Natural killer cell (primary cell): ENCODE data around the gene ECT2L. TPM values are rescaled to one million over a fixed set of nuclear protein-coding genes. Genes with fewer than 3 reads are reported as not detected.

ENCODE experiments used
- ATAC-seq, 3 donors: fragments of 150-1000 bp in 2 of 3; fragments of 200-7000 bp in 1 of 3; cut with Tn5 transposase; 1 replicate in 1 of 3; 2 replicates in 2 of 3; pipeline ENCODE4 v1.10.0; 2021; ENCODE audit warnings: mild to moderate bottlenecking in 2 of 3, moderate library complexity in 2 of 3
- DNase-seq, 2 donors: peaks; one replicate each; pipeline versions ENCODE4 v3.0.0 to v3.0.0-alpha.2; 2013 to 2021; ENCODE audit warnings: mixed read lengths in 1 of 2
- H3K27ac ChIP-seq: one replicate; pipeline ENCODE4 v1.5.1; 2013; ENCODE audit warnings: mild to moderate bottlenecking, low read length
- H3K27me3 ChIP-seq: one replicate; pipeline ENCODE4 v1.6.1; 2013; ENCODE audit warnings: low read length; ENCODE audit not compliant: control insufficient read depth, insufficient read depth
- H3K36me3 ChIP-seq: one replicate; pipeline ENCODE4 v1.6.1; 2013; ENCODE audit warnings: low read length; ENCODE audit not compliant: control insufficient read depth, insufficient read depth
- H3K4me1 ChIP-seq: one replicate; pipeline ENCODE4 v1.6.1; 2013; ENCODE audit warnings: low read length; ENCODE audit not compliant: control insufficient read depth, insufficient read depth
- H3K4me3 ChIP-seq: one replicate; pipeline ENCODE4 v1.5.1; 2013; ENCODE audit warnings: low read length
- H3K9me3 ChIP-seq: one replicate; pipeline ENCODE4 v1.6.1; 2013; ENCODE audit warnings: low read length; ENCODE audit not compliant: control insufficient read depth, insufficient read depth
- H3K27ac Mint-ChIP-seq, 2 donors: one replicate each; pipeline ENCODE4 v1.8.0; 2022; ENCODE audit warnings: mild to moderate bottlenecking in 2 of 2, mixed read lengths in 2 of 2, moderate library complexity in 1 of 2
- H3K27me3 Mint-ChIP-seq, 2 donors: one replicate each; pipeline ENCODE4 v1.8.0; 2022; ENCODE audit warnings: low read depth in 2 of 2, mixed read lengths in 2 of 2
- H3K36me3 Mint-ChIP-seq: one replicate; pipeline ENCODE4 v1.8.0; 2022; ENCODE audit warnings: mixed read lengths
- H3K4me1 Mint-ChIP-seq, 2 donors: one replicate each; pipeline ENCODE4 v1.8.0; 2022; ENCODE audit warnings: mixed read lengths in 2 of 2
- H3K4me3 Mint-ChIP-seq: one replicate; pipeline ENCODE4 v1.8.0; 2022; ENCODE audit warnings: mild to moderate bottlenecking, moderate library complexity, mixed read lengths
- H3K9me3 Mint-ChIP-seq, 2 donors: one replicate each; pipeline ENCODE4 v1.8.0; 2022; ENCODE audit warnings: mixed read lengths in 2 of 2
- WGBS: methylation state at CpG from one replicate; pipeline ENCODE4 v1.1.7; 2013; ENCODE audit warnings: missing lambda C conversion rate; ENCODE audit not compliant: insufficient coverage; 5-methylcytosine and 5-hydroxymethylcytosine counted together
- intact Hi-C: fragments of 100-400 bp; cut with micrococcal nuclease; formaldehyde crosslinking; loops from one replicate; pipeline ENCODE4 v1.14.2; 2022
- total RNA-seq, 4 donors: library from RNA; stranded (reverse); fragments of 120-200 nt in 1 of 4; gene quantifications; one replicate each; pipeline versions ENCODE4 v1.2.3 to v1.2.4, GENCODE V29; 2013 to 2022
- TF ChIP-seq, protein P1 (sequence below): fragments of 200-600 bp; IDR thresholded peaks from one replicate; pipeline ENCODE4 v1.8.0; 2022; ENCODE audit warnings: antibody characterized with exemption

The ECT2L gene
- total RNA-seq, 3 donors from 2014 or later (not counting 1 experiment from before 2014, with no cell fraction given) = 0.12 TPM; not detected in 2

DNA sequence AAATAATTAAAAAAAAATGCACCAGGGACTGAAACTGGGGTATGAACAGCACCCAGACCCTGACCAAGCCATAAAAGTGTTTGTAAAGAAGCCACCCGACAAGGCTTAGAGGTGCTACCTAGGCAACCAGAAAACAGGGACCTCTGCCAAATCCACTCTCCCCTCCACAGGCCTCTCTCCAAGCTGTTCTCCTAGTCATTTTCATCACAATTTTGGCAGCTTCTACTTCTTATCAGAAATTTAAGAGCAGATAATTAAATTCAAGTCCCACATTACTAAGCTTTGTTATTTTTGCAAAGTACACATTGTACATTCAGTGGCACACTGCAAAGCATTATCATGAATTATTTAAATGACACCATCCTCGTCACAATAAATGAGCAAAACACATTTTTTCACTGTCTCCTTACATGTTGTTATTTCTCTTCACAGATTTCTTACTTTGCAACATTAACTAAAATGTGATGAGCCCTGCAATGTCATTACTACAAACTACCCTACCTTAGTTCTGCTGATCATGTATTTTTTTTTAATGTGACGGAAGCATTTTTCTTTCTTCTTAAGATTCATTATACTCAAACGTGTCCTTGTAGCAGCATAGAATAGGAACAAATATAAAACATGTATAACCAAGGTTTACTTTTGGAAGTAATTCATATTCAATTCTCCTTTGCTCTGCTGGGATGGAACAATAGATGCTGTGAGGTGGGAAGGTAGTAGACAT is 38.1 kb downstream of the ECT2L start:
- intact Hi-C loops = no loop called here
- no peaks in the 10 kb centered on the region for H3K4me1 ChIP-seq
- Mint-ChIP-seq H3K9me3 (no peaks in the 10 kb centered on the region), H3K27me3 (no peaks in the 10 kb centered on the region), H3K4me1 (no peaks in the 10 kb centered on the region), H3K36me3 (no peaks in the 10 kb centered on the region), H3K27ac (no peak overlapping the region), H3K4me3 (no peak overlapping the region)
- ATAC-seq = no peak
- TF ChIP-seq, protein P1, sequence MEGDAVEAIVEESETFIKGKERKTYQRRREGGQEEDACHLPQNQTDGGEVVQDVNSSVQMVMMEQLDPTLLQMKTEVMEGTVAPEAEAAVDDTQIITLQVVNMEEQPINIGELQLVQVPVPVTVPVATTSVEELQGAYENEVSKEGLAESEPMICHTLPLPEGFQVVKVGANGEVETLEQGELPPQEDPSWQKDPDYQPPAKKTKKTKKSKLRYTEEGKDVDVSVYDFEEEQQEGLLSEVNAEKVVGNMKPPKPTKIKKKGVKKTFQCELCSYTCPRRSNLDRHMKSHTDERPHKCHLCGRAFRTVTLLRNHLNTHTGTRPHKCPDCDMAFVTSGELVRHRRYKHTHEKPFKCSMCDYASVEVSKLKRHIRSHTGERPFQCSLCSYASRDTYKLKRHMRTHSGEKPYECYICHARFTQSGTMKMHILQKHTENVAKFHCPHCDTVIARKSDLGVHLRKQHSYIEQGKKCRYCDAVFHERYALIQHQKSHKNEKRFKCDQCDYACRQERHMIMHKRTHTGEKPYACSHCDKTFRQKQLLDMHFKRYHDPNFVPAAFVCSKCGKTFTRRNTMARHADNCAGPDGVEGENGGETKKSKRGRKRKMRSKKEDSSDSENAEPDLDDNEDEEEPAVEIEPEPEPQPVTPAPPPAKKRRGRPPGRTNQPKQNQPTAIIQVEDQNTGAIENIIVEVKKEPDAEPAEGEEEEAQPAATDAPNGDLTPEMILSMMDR = no peak
- no peaks in the 10 kb centered on the region for H3K9me3 ChIP-seq
- no peaks in the 10 kb centered on the region for H3K36me3 ChIP-seq
- no peaks in the 10 kb centered on the region for H3K27me3 ChIP-seq
- 84% methylated on average over 2 of the region's 4 CpGs for WGBS
- H3K27ac ChIP-seq = no peak overlapping the region
- no peak for DNase-seq
- H3K4me3 ChIP-seq = no peak overlapping the region

DNA sequence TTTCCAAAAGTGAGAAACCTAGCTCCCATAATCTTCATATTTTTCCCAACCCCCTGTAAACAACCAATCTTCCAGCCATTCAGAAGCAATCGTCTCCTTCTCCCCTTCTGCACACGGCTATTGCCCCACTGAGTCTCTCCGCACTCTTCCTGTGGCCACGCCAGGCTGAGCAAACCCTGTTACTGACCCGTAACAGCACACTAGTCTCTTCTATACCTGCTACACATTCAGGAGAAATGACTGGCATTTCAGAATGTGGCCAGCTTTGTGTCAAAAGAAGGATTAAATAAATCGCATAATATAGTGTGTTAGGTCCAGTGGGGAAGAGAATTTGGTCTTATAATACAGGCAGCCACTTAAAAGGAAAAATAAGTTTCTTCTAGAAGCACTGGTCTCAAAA is 41.4 kb downstream of the ECT2L start:
- ATAC-seq = no peak
- DNase-seq = no peak
- H3K4me3 Mint-ChIP-seq = no peak overlapping the region
- intact Hi-C loops = no loop called here
- TF ChIP-seq, protein P1 = no peak
- Histone ChIP-seq H3K4me1 (no peaks in the 10 kb centered on the region), H3K27me3 (no peaks in the 10 kb centered on the region), H3K9me3 (no peaks in the 10 kb centered on the region), H3K36me3 (no peaks in the 10 kb centered on the region), H3K27ac (no peak overlapping the region), H3K4me3 (no peak overlapping the region)
- no peaks in the 10 kb centered on the region for H3K36me3 Mint-ChIP-seq
- H3K27me3 Mint-ChIP-seq = no peaks in the 10 kb centered on the region
- WGBS = 89% methylated on average over 5 of the region's 6 CpGs
- H3K4me1 Mint-ChIP-seq = no peaks in the 10 kb centered on the region
- H3K9me3 Mint-ChIP-seq = no peaks in the 10 kb centered on the region
- H3K27ac Mint-ChIP-seq = no peak overlapping the region

DNA sequence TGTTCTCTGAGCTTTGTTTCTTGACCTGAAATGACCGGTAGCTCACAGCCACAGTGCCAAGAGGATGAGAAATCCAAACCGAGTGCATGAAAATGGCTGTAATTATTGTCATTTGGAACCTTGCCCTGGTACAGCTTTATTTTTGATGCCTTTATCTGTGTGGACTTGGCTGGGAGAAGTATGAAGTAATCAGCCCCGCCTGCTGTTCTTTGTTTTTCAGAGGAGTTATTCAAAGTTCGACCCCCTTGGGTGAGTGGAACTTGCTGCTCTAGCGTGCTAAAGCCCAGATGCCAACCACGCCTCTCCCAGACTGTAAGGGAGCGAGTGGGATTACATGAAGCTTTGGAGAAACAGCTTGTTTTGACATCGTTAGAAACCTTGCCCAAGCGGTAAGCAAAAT is 48.3 kb downstream of the ECT2L start:
- Mint-ChIP-seq H3K9me3 (no peaks in the 10 kb centered on the region), H3K36me3 (no peaks in the 10 kb centered on the region), H3K27ac (no peak overlapping the region), H3K4me3 (no peak overlapping the region), H3K27me3 (no peaks in the 10 kb centered on the region), H3K4me1 (no peaks in the 10 kb centered on the region)
- Histone ChIP-seq H3K4me3 (no peak overlapping the region), H3K36me3 (no peaks in the 10 kb centered on the region), H3K27me3 (no peaks in the 10 kb centered on the region), H3K27ac (no peak overlapping the region), H3K4me1 (no peaks in the 10 kb centered on the region), H3K9me3 (no peaks in the 10 kb centered on the region)
- no peak for DNase-seq
- TF ChIP-seq, protein P1 = no peak
- ATAC-seq = no peak
- WGBS = 90% methylated on average over 9 of the region's 9 CpGs
- intact Hi-C loops = no loop called here

DNA sequence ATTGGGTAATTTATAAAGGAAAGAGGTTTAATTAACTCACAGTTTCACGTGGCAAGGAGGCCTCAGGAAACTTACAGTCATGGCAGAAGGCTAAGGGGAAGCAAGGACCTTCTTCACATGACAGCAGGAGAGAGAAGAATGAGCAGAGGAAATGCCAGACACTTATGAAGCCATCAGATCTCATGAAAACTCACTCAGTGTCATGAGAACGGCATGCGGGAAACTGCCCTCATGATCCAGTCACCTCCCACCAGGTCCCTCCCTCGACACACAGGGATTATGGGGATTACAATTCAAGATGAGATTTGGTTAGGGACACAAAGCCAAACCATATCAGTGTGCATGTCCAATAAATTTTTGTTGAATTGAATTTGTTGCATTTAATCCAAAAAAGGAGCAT is 52.0 kb downstream of the ECT2L start:
- 92% methylated on average over 3 of the region's 4 CpGs for WGBS

More for the DNA sequence above, 52.0 kb downstream of the ECT2L start:
- ATAC-seq (no peak), DNase-seq (no peak)
- Mint-ChIP-seq H3K27me3 (no peaks in the 10 kb centered on the region), H3K9me3 (no peaks in the 10 kb centered on the region), H3K4me1 (no peaks in the 10 kb centered on the region), H3K4me3 (no peak overlapping the region), H3K27ac (no peak overlapping the region), H3K36me3 (no peaks in the 10 kb centered on the region)
- Histone ChIP-seq H3K4me1 (no peaks in the 10 kb centered on the region), H3K9me3 (no peaks in the 10 kb centered on the region), H3K27me3 (no peaks in the 10 kb centered on the region), H3K4me3 (no peak overlapping the region), H3K36me3 (no peaks in the 10 kb centered on the region), H3K27ac (no peak overlapping the region)
- TF ChIP-seq, protein P1 = no peak
- intact Hi-C loops = no loop called here
